ENCODE data around the gene PPCDC. TPM values are rescaled to one million over a fixed set of nuclear protein-coding genes. Genes with fewer than 3 reads are reported as not detected.
A peak's percentile ranks its signal among the peaks of the same experiment; 100 is the strongest.
"Not testable (repeated sequence)": the region's sequence is repeated elsewhere in the genome, so short reads cannot be mapped to it uniquely, and the experiment has no call there.

Gene PPCDC
- total RNA-seq, 1 donor, result 7.8 TPM

GRCh38 chr15:75068748-75069147 lies 45.4 kb downstream of the PPCDC start:
- no peak overlapping the region for H3K4me3 ChIP-seq (ENCODE audit: low read depth, low read length)
- DNase-seq (ENCODE audit: low read depth), result no peak
- no peak for TF ChIP-seq CTCF (IDR thresholded peaks at IDR 0.05; ENCODE audit: insufficient read depth, low read depth, low read length)

GRCh38 chr15:75069301-75069925 lies 46.0 kb downstream of the PPCDC start:
- no peak for TF ChIP-seq CTCF (IDR thresholded peaks at IDR 0.05; ENCODE audit: insufficient read depth, low read depth, low read length)
- DNase-seq (ENCODE audit: low read depth), result no peak
- H3K4me3 ChIP-seq (ENCODE audit: low read depth, low read length), result no peak overlapping the region

- no peak overlapping the region for H3K4me3 ChIP-seq (ENCODE audit: low read depth, low read length)
- TF ChIP-seq CTCF (IDR thresholded peaks at IDR 0.05; ENCODE audit: insufficient read depth, low read depth, low read length), result no peak
- no peak for DNase-seq (ENCODE audit: low read depth)
Observed at GRCh38 chr15:75070674-75071073, 47.3 kb downstream of the PPCDC start.

GRCh38 chr15:75073197-75073596 lies 49.8 kb downstream of the PPCDC start:
- peak; percentile 65 for DNase-seq (ENCODE audit: low read depth)
- H3K4me3 ChIP-seq (ENCODE audit: low read depth, low read length), result no peak overlapping the region
- TF ChIP-seq CTCF (IDR thresholded peaks at IDR 0.05; ENCODE audit: insufficient read depth, low read depth, low read length), result no peak

GRCh38 chr15:75076277-75076676 lies 52.9 kb downstream of the PPCDC start:
- no peak for TF ChIP-seq CTCF (IDR thresholded peaks at IDR 0.05; ENCODE audit: insufficient read depth, low read depth, low read length)
- no peak overlapping the region for H3K4me3 ChIP-seq (ENCODE audit: low read depth, low read length)
- no peak for DNase-seq (ENCODE audit: low read depth)

- H3K4me3 ChIP-seq (ENCODE audit: low read depth, low read length); DNase-seq (ENCODE audit: low read depth): not testable (repeated sequence)
Observed at GRCh38 chr15:75077551-75077961, 54.2 kb downstream of the PPCDC start.

GRCh38 chr15:75081150-75081549 lies 57.8 kb downstream of the PPCDC start:
- H3K4me3 ChIP-seq (ENCODE audit: low read depth, low read length), result no peak overlapping the region
- no peak for DNase-seq (ENCODE audit: low read depth)
- no peak for TF ChIP-seq CTCF (IDR thresholded peaks at IDR 0.05; ENCODE audit: insufficient read depth, low read depth, low read length)

Measured in fibroblast of villous mesenchyme (primary cell).